Activated naive CD8-positive, alpha-beta T cell treated with anti-CD3 and anti-CD28 coated beads, Interleukin-2, amount 50 U/mL, for 24 hours (primary cell): ENCODE data around the gene CFHR5.
"Not testable (repeated sequence)": the region's sequence is repeated elsewhere in the genome, so short reads cannot be mapped to it uniquely, and the experiment has no call there.

Experiments used
- ATAC-seq: fragments of 150-1000 bp; cut with Tn5 transposase; one replicate; pipeline ENCODE4 v1.10.0; 2021
- DNase-seq: peaks from one replicate; pipeline ENCODE4 v3.0.0; 2021
- H3K27ac Mint-ChIP-seq: one replicate; pipeline ENCODE4 v1.8.0; 2021; ENCODE audit warnings: mild to moderate bottlenecking, mixed read lengths
- H3K27me3 Mint-ChIP-seq: one replicate; pipeline ENCODE4 v1.8.0; 2021; ENCODE audit warnings: mixed read lengths
- H3K36me3 Mint-ChIP-seq: one replicate; pipeline ENCODE4 v1.8.0; 2021; ENCODE audit warnings: low read depth, mixed read lengths
- H3K4me1 Mint-ChIP-seq: one replicate; pipeline ENCODE4 v1.8.0; 2021; ENCODE audit warnings: mixed read lengths
- H3K4me3 Mint-ChIP-seq: one replicate; pipeline ENCODE4 v1.8.0; 2021; ENCODE audit warnings: mild to moderate bottlenecking, moderate library complexity, mixed read lengths
- H3K9me3 Mint-ChIP-seq: one replicate; pipeline ENCODE4 v1.8.0; 2021; ENCODE audit warnings: mixed read lengths

The CFHR5 gene

GRCh38 chr1:196997423-196997822 is 20.1 kb downstream of the CFHR5 start:
- Mint-ChIP-seq H3K27me3 (no peaks in the 10 kb centered on the region), H3K27ac (no peak overlapping the region), H3K4me3 (no peak overlapping the region), H3K9me3 (no peaks in the 10 kb centered on the region), H3K4me1 (no peaks in the 10 kb centered on the region), H3K36me3 (no peaks in the 10 kb centered on the region)
- ATAC-seq: no peak
- DNase-seq: no peak

GRCh38 chr1:197001828-197002227 is 24.5 kb downstream of the CFHR5 start:
- Mint-ChIP-seq H3K36me3 (no peaks in the 10 kb centered on the region), H3K27me3 (peaks cover under 1% of the 10 kb centered on the region), H3K4me3 (no peak overlapping the region), H3K27ac (no peak overlapping the region), H3K9me3 (no peaks in the 10 kb centered on the region), H3K4me1 (no peaks in the 10 kb centered on the region)
- no peak for DNase-seq
- no peak for ATAC-seq

- no peak overlapping the region for H3K27ac Mint-ChIP-seq
- no peaks in the 10 kb centered on the region for H3K36me3 Mint-ChIP-seq
- H3K4me3 Mint-ChIP-seq: no peak overlapping the region
- H3K9me3 Mint-ChIP-seq: no peaks in the 10 kb centered on the region
- H3K4me1 Mint-ChIP-seq: no peaks in the 10 kb centered on the region
- ATAC-seq (no peak), DNase-seq (no peak)
- peaks cover 3% of the 10 kb centered on the region for H3K27me3 Mint-ChIP-seq
These were observed 25.8 kb downstream of the CFHR5 start for GRCh38 chr1:197003132-197003531.

GRCh38 chr1:197008861-197009260 is 31.5 kb downstream of the CFHR5 start:
- Mint-ChIP-seq H3K36me3 (no peaks in the 10 kb centered on the region), H3K4me3 (no peak overlapping the region), H3K27ac (no peak overlapping the region), H3K4me1 (no peaks in the 10 kb centered on the region), H3K9me3 (peaks cover 8% of the 10 kb centered on the region), H3K27me3 (peaks cover 3% of the 10 kb centered on the region)
- no peak for ATAC-seq
- DNase-seq: no peak

- Mint-ChIP-seq H3K36me3 (no peaks in the 10 kb centered on the region), H3K27me3 (peaks cover 3% of the 10 kb centered on the region), H3K4me1 (no peaks in the 10 kb centered on the region), H3K9me3 (peaks cover 8% of the 10 kb centered on the region), H3K4me3 (no peak overlapping the region), H3K27ac (no peak overlapping the region)
- no peak for DNase-seq
- no peak for ATAC-seq
These were observed 34.3 kb downstream of the CFHR5 start for GRCh38 chr1:197011614-197012013.

GRCh38 chr1:197013234-197013633 is 35.9 kb downstream of the CFHR5 start:
- no peak overlapping the region for H3K4me3 Mint-ChIP-seq
- H3K27ac Mint-ChIP-seq: no peak overlapping the region

GRCh38 chr1:197016751-197017150 is 39.4 kb downstream of the CFHR5 start:
- no peak for ATAC-seq
- H3K9me3 Mint-ChIP-seq: peaks cover 1% of the 10 kb centered on the region
- no peaks in the 10 kb centered on the region for H3K4me1 Mint-ChIP-seq
- peaks cover 1% of the 10 kb centered on the region for H3K27me3 Mint-ChIP-seq
- H3K36me3 Mint-ChIP-seq: no peaks in the 10 kb centered on the region
- no peak overlapping the region for H3K27ac Mint-ChIP-seq
- H3K4me3 Mint-ChIP-seq: no peak overlapping the region
- DNase-seq: no peak

More at GRCh38 chr1:197013234-197013633, 35.9 kb downstream of the CFHR5 start:
- no peak for ATAC-seq
- Mint-ChIP-seq H3K36me3 (no peaks in the 10 kb centered on the region), H3K27me3 (no peaks in the 10 kb centered on the region), H3K4me1 (no peaks in the 10 kb centered on the region), H3K9me3 (peaks cover 8% of the 10 kb centered on the region)
- no peak for DNase-seq

- DNase-seq (no peak), ATAC-seq (no peak)
- Mint-ChIP-seq H3K4me3 (no peak overlapping the region), H3K27ac (no peak overlapping the region), H3K36me3 (no peaks in the 10 kb centered on the region), H3K9me3 (no peaks in the 10 kb centered on the region), H3K4me1 (no peaks in the 10 kb centered on the region), H3K27me3 (peaks cover 1% of the 10 kb centered on the region)
These were observed 40.3 kb downstream of the CFHR5 start for GRCh38 chr1:197017558-197018146.

GRCh38 chr1:197021716-197022115 is 44.4 kb downstream of the CFHR5 start:
- Mint-ChIP-seq H3K27ac (no peak overlapping the region), H3K27me3 (peaks cover 1% of the 10 kb centered on the region), H3K36me3 (no peaks in the 10 kb centered on the region), H3K9me3 (no peaks in the 10 kb centered on the region), H3K4me1 (no peaks in the 10 kb centered on the region), H3K4me3 (no peak overlapping the region)
- DNase-seq (no peak), ATAC-seq (no peak)

GRCh38 chr1:197024460-197024859 is 47.1 kb downstream of the CFHR5 start:
- Mint-ChIP-seq H3K4me3 (no peak overlapping the region), H3K36me3 (no peaks in the 10 kb centered on the region), H3K9me3 (no peaks in the 10 kb centered on the region)

GRCh38 chr1:197027359-197027758 is 50.0 kb downstream of the CFHR5 start:
- Mint-ChIP-seq H3K4me1 (no peaks in the 10 kb centered on the region), H3K9me3 (no peaks in the 10 kb centered on the region), H3K27me3 (no peaks in the 10 kb centered on the region), H3K27ac (no peak overlapping the region), H3K4me3 (no peak overlapping the region), H3K36me3 (no peaks in the 10 kb centered on the region)
- no peak for DNase-seq
- no peak for ATAC-seq

More at GRCh38 chr1:197024460-197024859, 47.1 kb downstream of the CFHR5 start:
- Mint-ChIP-seq H3K4me1 (no peaks in the 10 kb centered on the region), H3K27ac (no peak overlapping the region), H3K27me3 (peaks cover 1% of the 10 kb centered on the region)
- ATAC-seq (no peak), DNase-seq (no peak)

- H3K4me1 Mint-ChIP-seq: no peaks in the 10 kb centered on the region
- H3K9me3 Mint-ChIP-seq: no peaks in the 10 kb centered on the region
- no peaks in the 10 kb centered on the region for H3K27me3 Mint-ChIP-seq
- ATAC-seq (no peak), DNase-seq (no peak)
- no peak overlapping the region for H3K27ac Mint-ChIP-seq
- H3K36me3 Mint-ChIP-seq: no peaks in the 10 kb centered on the region
- H3K4me3 Mint-ChIP-seq: no peak overlapping the region
These were observed 52.4 kb downstream of the CFHR5 start for GRCh38 chr1:197029749-197030148.

GRCh38 chr1:197034631-197035339 is 57.4 kb downstream of the CFHR5 start:
- H3K36me3 Mint-ChIP-seq, H3K27me3 Mint-ChIP-seq, H3K9me3 Mint-ChIP-seq, H3K4me1 Mint-ChIP-seq, H3K27ac Mint-ChIP-seq, ATAC-seq, DNase-seq, H3K4me3 Mint-ChIP-seq: not testable (repeated sequence)

GRCh38 chr1:197036861-197037260 is 59.5 kb downstream of the CFHR5 start:
- Mint-ChIP-seq H3K27ac (no peak overlapping the region), H3K4me1 (no peaks in the 10 kb centered on the region)

GRCh38 chr1:197041486-197042353 is 64.4 kb downstream of the CFHR5 start:
- DNase-seq (no peak), ATAC-seq (no peak)
- H3K36me3 Mint-ChIP-seq: no peaks in the 10 kb centered on the region
- peaks cover 3% of the 10 kb centered on the region for H3K27me3 Mint-ChIP-seq
- H3K27ac Mint-ChIP-seq: no peak overlapping the region
- H3K9me3 Mint-ChIP-seq: no peaks in the 10 kb centered on the region
- no peak overlapping the region for H3K4me3 Mint-ChIP-seq
- no peaks in the 10 kb centered on the region for H3K4me1 Mint-ChIP-seq

More at GRCh38 chr1:197036861-197037260, 59.5 kb downstream of the CFHR5 start:
- Mint-ChIP-seq H3K27me3 (peaks cover 9% of the 10 kb centered on the region), H3K9me3 (no peaks in the 10 kb centered on the region), H3K4me3 (no peak overlapping the region), H3K36me3 (no peaks in the 10 kb centered on the region)
- DNase-seq (no peak), ATAC-seq (no peak)
